ENCODE data around the gene CREB5.
"Not testable (repeated sequence)": the region's sequence is repeated elsewhere in the genome, so short reads cannot be mapped to it uniquely, and the experiment has no call there.

- not testable (repeated sequence) for TF ChIP-seq POLR2A, CTCF (IDR thresholded peaks at IDR 0.05)
These were observed 185.7 kb downstream of the CREB5 start for GRCh38 chr7:28598037-28598436.
